Suppressor macrophage treated with lipopolysaccharide for 4 hours (primary cell): Measurements from ENCODE around the gene PSME3IP1.

Source experiments
- DNase-seq: peaks from one replicate; pipeline ENCODE4 v3.0.0-alpha.2; 2020

Gene PSME3IP1

GRCh38 chr16:57143149-57143921 is 42.5 kb downstream of the PSME3IP1 start:
- no peak for DNase-seq

- no peak for DNase-seq
Measured at GRCh38 chr16:57141822-57142631, 43.8 kb downstream of the PSME3IP1 start.

GRCh38 chr16:57140931-57141668 is 44.7 kb downstream of the PSME3IP1 start:
- no peak for DNase-seq

GRCh38 chr16:57138281-57138935 is 47.4 kb downstream of the PSME3IP1 start:
- no peak for DNase-seq

GRCh38 chr16:57137566-57138273 is 48.1 kb downstream of the PSME3IP1 start:
- DNase-seq: no peak

- no peak for DNase-seq
Measured at GRCh38 chr16:57137043-57137442, 48.8 kb downstream of the PSME3IP1 start.

GRCh38 chr16:57134982-57135381 is 50.9 kb downstream of the PSME3IP1 start:
- DNase-seq: no peak

GRCh38 chr16:57133886-57134285 is 52.0 kb downstream of the PSME3IP1 start:
- DNase-seq: no peak

GRCh38 chr16:57133031-57133430 is 52.8 kb downstream of the PSME3IP1 start:
- DNase-seq: no peak

GRCh38 chr16:57132470-57132869 is 53.4 kb downstream of the PSME3IP1 start:
- DNase-seq: no peak

GRCh38 chr16:57131351-57131970 is 54.4 kb downstream of the PSME3IP1 start:
- no peak for DNase-seq

- DNase-seq: no peak
Measured at GRCh38 chr16:57130950-57131321, 54.9 kb downstream of the PSME3IP1 start.

GRCh38 chr16:57128771-57129389 is 57.0 kb downstream of the PSME3IP1 start:
- no peak for DNase-seq

- no peak for DNase-seq
Measured at GRCh38 chr16:57127836-57128235, 58.0 kb downstream of the PSME3IP1 start.

- DNase-seq: no peak
Measured at GRCh38 chr16:57127037-57127763, 58.6 kb downstream of the PSME3IP1 start.

GRCh38 chr16:57126411-57126810 is 59.4 kb downstream of the PSME3IP1 start:
- no peak for DNase-seq

GRCh38 chr16:57125969-57126368 is 59.9 kb downstream of the PSME3IP1 start:
- DNase-seq: no peak

- no peak for DNase-seq
Measured at GRCh38 chr16:57125376-57125775, 60.5 kb downstream of the PSME3IP1 start.

GRCh38 chr16:57123974-57124674 is 61.7 kb downstream of the PSME3IP1 start:
- no peak for DNase-seq
